GM12878 (cell line): ENCODE measurements around the gene FAM118B. TPM values are rescaled to one million over a fixed set of nuclear protein-coding genes. Genes with fewer than 3 reads are reported as not detected.

Experiments used
- ATF7 ChIP-seq: fragments of 450-650 bp; IDR thresholded peaks from 2 replicates; pipeline ENCODE4 v1.6.1; 2016; ENCODE audit warnings: low read depth, mild to moderate bottlenecking
- CHD4 ChIP-seq: fragments of 200-600 bp; sonication (generic); IDR thresholded peaks from 2 replicates; pipeline ENCODE4 v1.6.1; 2016; ENCODE audit warnings: mild to moderate bottlenecking
- DPF2 ChIP-seq: fragments of 450-650 bp; IDR thresholded peaks from 2 replicates; pipeline ENCODE4 v1.6.1; 2017; ENCODE audit warnings: mild to moderate bottlenecking
- EP300 ChIP-seq, 2 experiments: fragments of 150-350 bp in 1 of 2; IDR thresholded peaks; 2 replicates each; pipeline ENCODE4 v1.6.1; 2011 to 2012; ENCODE audit warnings: low read depth in 2 of 2, low read length in 2 of 2, borderline replicate concordance in 1 of 2, improper control_type of control experiment in 1 of 2, inconsistent platforms in 1 of 2; ENCODE audit not compliant: control insufficient read depth in 1 of 2
- FOXK2 ChIP-seq: fragments of 450-650 bp; IDR thresholded peaks from 2 replicates; pipeline ENCODE4 v1.6.1; 2017; ENCODE audit warnings: mild to moderate bottlenecking, moderate library complexity
- IKZF1 ChIP-seq: fragments of 450-650 bp; conservative IDR thresholded peaks from 2 replicates; pipeline ENCODE4 v1.6.1; 2017; ENCODE audit warnings: antibody characterized with exemption, mild to moderate bottlenecking
- MTA2 ChIP-seq: fragments of 450-650 bp; IDR thresholded peaks from 2 replicates; pipeline ENCODE4 v1.6.1; 2016; ENCODE audit warnings: low read depth, mild to moderate bottlenecking, moderate library complexity
- PAX5 ChIP-seq: IDR thresholded peaks from 2 replicates; pipeline ENCODE4 v1.6.1; 2011; ENCODE audit warnings: low read depth, low read length, borderline replicate concordance
- SMARCA5 ChIP-seq: fragments of 450-650 bp; IDR thresholded peaks from 2 replicates; pipeline ENCODE4 v1.6.1; 2017; ENCODE audit warnings: mild to moderate bottlenecking
- TCF12 ChIP-seq: IDR thresholded peaks from 2 replicates; pipeline ENCODE4 v1.6.1; 2011; ENCODE audit warnings: low read depth, mild to moderate bottlenecking, low read length
- polyA plus RNA-seq, 11 experiments: library from polyadenylated mRNA; depleted of rRNA in 4 of 11; unstranded in 6 of 11; stranded (reverse) in 5 of 11; fragments of >200 nt; fragmentation: Nextera tagmentation in 4 of 11; fragmentation: Illumina TruSeq in 1 of 11; extraction: Ambion mirVana in 4 of 11; extraction: Trizol in 1 of 11; gene quantifications; 1 replicate in 1 of 11; 2 replicates in 10 of 11; pipeline versions ENCODE4 v1.2.1 to v1.2.3, GENCODE V29; 2011 to 2016; ENCODE audit warnings: inconsistent platforms in 2 of 11, missing spikeins in 2 of 11, low read depth in 1 of 11
- small RNA-seq: library from RNA; depleted of rRNA; stranded (forward); fragments of <200 nt; gene quantifications from one replicate; pipeline ENCODE3, GENCODE V24; 2014
- total RNA-seq, 4 experiments: library from RNA; depleted of rRNA in 3 of 4; stranded (reverse); fragments of >200 nt in 3 of 4; fragmentation: Illumina TruSeq in 1 of 4; extraction: Trizol in 1 of 4; gene quantifications; 2 replicates each; pipeline versions ENCODE4 v1.2.1 to v1.2.3, GENCODE V29; 2013 to 2021
- TF ChIP-seq, protein P1 (sequence below): fragments of 450-650 bp; IDR thresholded peaks from 2 replicates; pipeline ENCODE4 v1.6.1; 2016; ENCODE audit warnings: mild to moderate bottlenecking

Gene FAM118B
- total and polyA plus RNA-seq, 10 of the 15 experiments (the other 5 are each of a cell fraction or from before 2014, with no cell fraction given), result 12.8 to 29.7 (median 16.5) TPM

DNA sequence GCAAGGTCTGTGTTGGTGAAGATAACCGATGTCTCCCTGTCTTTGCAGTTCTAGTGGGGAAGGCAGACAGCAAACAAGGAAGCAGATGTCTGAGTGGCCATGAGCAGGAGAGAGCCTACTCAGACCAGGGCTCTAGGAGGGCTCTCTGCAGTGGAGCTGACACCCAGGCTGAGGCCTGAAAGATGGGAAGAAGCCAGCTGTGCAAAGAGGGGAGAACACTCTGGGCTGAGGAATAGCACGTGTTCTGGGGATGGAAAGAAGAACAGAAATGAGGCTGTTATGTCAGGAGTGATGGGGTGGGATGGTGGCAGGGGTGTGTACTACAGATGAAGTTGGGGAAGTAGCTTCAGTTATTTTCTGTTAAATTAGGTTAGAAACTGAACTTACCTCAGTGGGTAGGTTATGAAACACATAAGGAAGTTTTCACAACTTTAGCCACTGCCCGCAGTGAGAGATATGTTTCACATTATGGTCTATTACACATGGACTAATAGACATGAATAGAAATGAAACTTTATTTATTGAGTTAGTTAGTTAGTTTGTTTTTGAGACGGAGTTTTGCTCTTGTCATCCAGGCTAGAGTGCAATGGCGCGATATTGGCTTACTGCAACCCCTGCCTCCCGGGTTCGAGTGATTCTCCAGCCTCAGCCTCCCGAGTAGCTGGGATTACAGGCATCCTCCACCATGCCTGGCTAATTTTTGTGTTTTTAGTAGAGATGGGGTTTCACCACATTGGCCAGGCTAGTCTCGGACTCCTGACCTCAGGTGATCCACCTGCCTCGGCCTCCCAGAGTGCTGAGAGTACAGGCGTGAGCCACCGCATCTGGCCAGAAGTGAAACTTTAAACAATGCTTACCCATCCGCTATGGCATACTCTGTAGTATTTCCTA lies 100.1 kb downstream of the FAM118B start (continued):
- TF ChIP-seq FOXK2 (no peak), ATF7 (peak; percentile 32; the same call in 1 of the 2 replicates), MTA2 (peak; percentile 89), SMARCA5 (peak; percentile 64; the same call in 1 of the 2 replicates), IKZF1 (peak; percentile 71), EP300 (IDR thresholded peaks at IDR 0.05; ENCODE audit: borderline replicate concordance in 1 of 2, control insufficient read depth in 1 of 2, low read depth in 2 of 2, low read length in 2 of 2) (peak in 1 of 2 experiments; percentile 17; a peak in 1 of 4 replicates), DPF2 (peak; percentile 68; the same call in 1 of the 2 replicates), PAX5 (0 out of 2 replicates have a peak, but pooled peaks have one; percentile 15), TCF12 (peak; percentile 18; the same call in 1 of the 2 replicates), CHD4 (no peak)
- TF ChIP-seq, protein P1, sequence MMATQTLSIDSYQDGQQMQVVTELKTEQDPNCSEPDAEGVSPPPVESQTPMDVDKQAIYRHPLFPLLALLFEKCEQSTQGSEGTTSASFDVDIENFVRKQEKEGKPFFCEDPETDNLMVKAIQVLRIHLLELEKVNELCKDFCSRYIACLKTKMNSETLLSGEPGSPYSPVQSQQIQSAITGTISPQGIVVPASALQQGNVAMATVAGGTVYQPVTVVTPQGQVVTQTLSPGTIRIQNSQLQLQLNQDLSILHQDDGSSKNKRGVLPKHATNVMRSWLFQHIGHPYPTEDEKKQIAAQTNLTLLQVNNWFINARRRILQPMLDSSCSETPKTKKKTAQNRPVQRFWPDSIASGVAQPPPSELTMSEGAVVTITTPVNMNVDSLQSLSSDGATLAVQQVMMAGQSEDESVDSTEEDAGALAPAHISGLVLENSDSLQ, result 0 out of 2 replicates have a peak, but pooled peaks have one; percentile 26

Small RNAs within 50 kb of the gene (small RNA-seq; reads per million reads assigned to genes)
- gene AP001893.2, result not detected
- gene RN7SL351P, result not detected
- gene RNU4-86P, result not detected

Other genes with a start within 250 kb of the FAM118B start
- gene CDON, start 148.9 kb upstream of the FAM118B start, total RNA-seq (2014; rRNA removed), result 0.23 and 0.38 TPM in 2 replicates
- 0.28 and 0.45 TPM in 2 replicates for gene CDON, start 148.9 kb upstream of the FAM118B start, total RNA-seq (2014; rRNA removed; fragmentation: Illumina TruSeq; extraction: Trizol)
- gene CDON, start 148.9 kb upstream of the FAM118B start, total RNA-seq (2021), result 0.21 and 0.46 TPM in 2 replicates
- 3.2 and 4.2 TPM in 2 replicates for gene CDON, start 148.9 kb upstream of the FAM118B start, polyA plus RNA-seq (2011; rRNA removed)
- 0.40 and 0.79 TPM in 2 replicates for gene CDON, start 148.9 kb upstream of the FAM118B start, polyA plus RNA-seq (2014; fragmentation: Illumina TruSeq; extraction: Trizol)
- under 1 TPM; 0.07 to 0.21 TPM for gene CDON, start 148.9 kb upstream of the FAM118B start, polyA plus RNA-seq (2014; fragmentation: Nextera tagmentation; extraction: Ambion mirVana)
- gene CDON, start 148.9 kb upstream of the FAM118B start, polyA plus RNA-seq (2014; rRNA removed), result 0.27 and 0.31 TPM in 2 replicates
- under 1 TPM; 0.32 to 0.83 TPM for gene CDON, start 148.9 kb upstream of the FAM118B start, polyA plus RNA-seq (2016; fragmentation: Nextera tagmentation; extraction: Ambion mirVana)
- gene RPUSD4, start 132 bp upstream of the FAM118B start, total RNA-seq (2014; rRNA removed), result 30.6 and 31.0 TPM in 2 replicates
- 29.6 and 32.5 TPM in 2 replicates for gene RPUSD4, start 132 bp upstream of the FAM118B start, total RNA-seq (2014; rRNA removed; fragmentation: Illumina TruSeq; extraction: Trizol)
- gene RPUSD4, start 132 bp upstream of the FAM118B start, total RNA-seq (2021), result 40.6 and 46.8 TPM in 2 replicates
- 40.3 and 47.6 TPM in 2 replicates for gene RPUSD4, start 132 bp upstream of the FAM118B start, polyA plus RNA-seq (2011; rRNA removed)
- 30.7 and 34.4 TPM in 2 replicates for gene RPUSD4, start 132 bp upstream of the FAM118B start, polyA plus RNA-seq (2014; fragmentation: Illumina TruSeq; extraction: Trizol)
- 10 to 100 TPM; 24.5 to 25.9 TPM for gene RPUSD4, start 132 bp upstream of the FAM118B start, polyA plus RNA-seq (2014; fragmentation: Nextera tagmentation; extraction: Ambion mirVana)
- 38.7 and 43.7 TPM in 2 replicates for gene RPUSD4, start 132 bp upstream of the FAM118B start, polyA plus RNA-seq (2014; rRNA removed)
- gene RPUSD4, start 132 bp upstream of the FAM118B start, polyA plus RNA-seq (2016; fragmentation: Nextera tagmentation; extraction: Ambion mirVana), result 10 to 100 TPM; 28.8 to 29.0 TPM
- gene SRPRA, start 57.1 kb downstream of the FAM118B start, total RNA-seq (2014; rRNA removed), result 88.1 and 90.3 TPM in 2 replicates
- 71.8 and 75.4 TPM in 2 replicates for gene SRPRA, start 57.1 kb downstream of the FAM118B start, total RNA-seq (2014; rRNA removed; fragmentation: Illumina TruSeq; extraction: Trizol)
- gene SRPRA, start 57.1 kb downstream of the FAM118B start, total RNA-seq (2021), result 105 and 114 TPM in 2 replicates
- 51.5 and 89.7 TPM in 2 replicates for gene SRPRA, start 57.1 kb downstream of the FAM118B start, polyA plus RNA-seq (2011; rRNA removed)
- gene SRPRA, start 57.1 kb downstream of the FAM118B start, polyA plus RNA-seq (2014; fragmentation: Illumina TruSeq; extraction: Trizol), result 104 and 119 TPM in 2 replicates
- 10 to 100 TPM; 29.6 to 50.4 TPM for gene SRPRA, start 57.1 kb downstream of the FAM118B start, polyA plus RNA-seq (2014; fragmentation: Nextera tagmentation; extraction: Ambion mirVana)
- 92.2 and 96.0 TPM in 2 replicates for gene SRPRA, start 57.1 kb downstream of the FAM118B start, polyA plus RNA-seq (2014; rRNA removed)
- 100 to 1,000 TPM; 119 to 131 TPM for gene SRPRA, start 57.1 kb downstream of the FAM118B start, polyA plus RNA-seq (2016; fragmentation: Nextera tagmentation; extraction: Ambion mirVana)
- 36.5 and 37.5 TPM in 2 replicates for gene FOXRED1, start 57.4 kb downstream of the FAM118B start, total RNA-seq (2014; rRNA removed)
- 29.0 and 31.4 TPM in 2 replicates for gene FOXRED1, start 57.4 kb downstream of the FAM118B start, total RNA-seq (2014; rRNA removed; fragmentation: Illumina TruSeq; extraction: Trizol)
- gene FOXRED1, start 57.4 kb downstream of the FAM118B start, total RNA-seq (2021), result 38.2 and 38.3 TPM in 2 replicates
- gene FOXRED1, start 57.4 kb downstream of the FAM118B start, polyA plus RNA-seq (2011; rRNA removed), result 27.3 and 37.7 TPM in 2 replicates
- 34.8 and 43.6 TPM in 2 replicates for gene FOXRED1, start 57.4 kb downstream of the FAM118B start, polyA plus RNA-seq (2014; fragmentation: Illumina TruSeq; extraction: Trizol)
- gene FOXRED1, start 57.4 kb downstream of the FAM118B start, polyA plus RNA-seq (2014; fragmentation: Nextera tagmentation; extraction: Ambion mirVana), result 10 to 100 TPM in 1 of 2 experiments, 1 to 10 TPM in 1; 9.9 to 10.5 TPM
- gene FOXRED1, start 57.4 kb downstream of the FAM118B start, polyA plus RNA-seq (2014; rRNA removed), result 49.2 and 51.0 TPM in 2 replicates
- 10 to 100 TPM; 65.7 to 67.7 TPM for gene FOXRED1, start 57.4 kb downstream of the FAM118B start, polyA plus RNA-seq (2016; fragmentation: Nextera tagmentation; extraction: Ambion mirVana)
- 3.1 and 4.7 TPM in 2 replicates for gene TIRAP, start 71.3 kb downstream of the FAM118B start, total RNA-seq (2014; rRNA removed)
- 5.0 and 5.3 TPM in 2 replicates for gene TIRAP, start 71.3 kb downstream of the FAM118B start, total RNA-seq (2014; rRNA removed; fragmentation: Illumina TruSeq; extraction: Trizol)
- gene TIRAP, start 71.3 kb downstream of the FAM118B start, total RNA-seq (2021), result 7.4 and 8.0 TPM in 2 replicates
- 2.8 and 4.6 TPM in 2 replicates for gene TIRAP, start 71.3 kb downstream of the FAM118B start, polyA plus RNA-seq (2011; rRNA removed)
- 7.6 and 9.9 TPM in 2 replicates for gene TIRAP, start 71.3 kb downstream of the FAM118B start, polyA plus RNA-seq (2014; fragmentation: Illumina TruSeq; extraction: Trizol)
- gene TIRAP, start 71.3 kb downstream of the FAM118B start, polyA plus RNA-seq (2014; fragmentation: Nextera tagmentation; extraction: Ambion mirVana), result under 1 TPM; 0.76 to 0.88 TPM
- gene TIRAP, start 71.3 kb downstream of the FAM118B start, polyA plus RNA-seq (2014; rRNA removed), result 6.8 and 7.1 TPM in 2 replicates
- gene TIRAP, start 71.3 kb downstream of the FAM118B start, polyA plus RNA-seq (2016; fragmentation: Nextera tagmentation; extraction: Ambion mirVana), result 1 to 10 TPM; 3.5 to 4.6 TPM
- gene DCPS, start 92.3 kb downstream of the FAM118B start, total RNA-seq (2014; rRNA removed), result 58.8 and 61.9 TPM in 2 replicates
- 36.7 and 39.7 TPM in 2 replicates for gene DCPS, start 92.3 kb downstream of the FAM118B start, total RNA-seq (2014; rRNA removed; fragmentation: Illumina TruSeq; extraction: Trizol)
- gene DCPS, start 92.3 kb downstream of the FAM118B start, total RNA-seq (2021), result 56.1 and 56.8 TPM in 2 replicates
- 62.4 and 97.0 TPM in 2 replicates for gene DCPS, start 92.3 kb downstream of the FAM118B start, polyA plus RNA-seq (2011; rRNA removed)
- 57.4 and 77.4 TPM in 2 replicates for gene DCPS, start 92.3 kb downstream of the FAM118B start, polyA plus RNA-seq (2014; fragmentation: Illumina TruSeq; extraction: Trizol)
- gene DCPS, start 92.3 kb downstream of the FAM118B start, polyA plus RNA-seq (2014; fragmentation: Nextera tagmentation; extraction: Ambion mirVana), result 10 to 100 TPM; 23.5 to 33.2 TPM
- 70.3 and 76.1 TPM in 2 replicates for gene DCPS, start 92.3 kb downstream of the FAM118B start, polyA plus RNA-seq (2014; rRNA removed)
- 100 to 1,000 TPM in 1 of 2 experiments, 10 to 100 TPM in 1; 99.2 to 101 TPM for gene DCPS, start 92.3 kb downstream of the FAM118B start, polyA plus RNA-seq (2016; fragmentation: Nextera tagmentation; extraction: Ambion mirVana)
- 7.0 and 7.5 TPM in 2 replicates for gene ST3GAL4, start 143.9 kb downstream of the FAM118B start, total RNA-seq (2014; rRNA removed)
- gene ST3GAL4, start 143.9 kb downstream of the FAM118B start, total RNA-seq (2014; rRNA removed; fragmentation: Illumina TruSeq; extraction: Trizol), result 3.5 and 3.8 TPM in 2 replicates
- gene ST3GAL4, start 143.9 kb downstream of the FAM118B start, total RNA-seq (2021), result 5.4 and 5.6 TPM in 2 replicates
- gene ST3GAL4, start 143.9 kb downstream of the FAM118B start, polyA plus RNA-seq (2011; rRNA removed), result 2.1 and 4.0 TPM in 2 replicates
- gene ST3GAL4, start 143.9 kb downstream of the FAM118B start, polyA plus RNA-seq (2014; fragmentation: Illumina TruSeq; extraction: Trizol), result 3.9 and 8.1 TPM in 2 replicates
- gene ST3GAL4, start 143.9 kb downstream of the FAM118B start, polyA plus RNA-seq (2014; fragmentation: Nextera tagmentation; extraction: Ambion mirVana), result not detected
- 5.9 TPM in 2 replicates for gene ST3GAL4, start 143.9 kb downstream of the FAM118B start, polyA plus RNA-seq (2014; rRNA removed)
- 1 to 10 TPM; 7.8 TPM for gene ST3GAL4, start 143.9 kb downstream of the FAM118B start, polyA plus RNA-seq (2016; fragmentation: Nextera tagmentation; extraction: Ambion mirVana)